A549 (cell line): Measurements from ENCODE around the gene SETD9.

Source experiments
- CBX8 ChIP-seq: fragments of 200-600 bp; sonication (generic); IDR thresholded peaks from 2 replicates; pipeline ENCODE4 v1.6.1; 2016
- HDAC2 ChIP-seq: fragments of 200-600 bp; sonication (generic); IDR thresholded peaks from 2 replicates; pipeline ENCODE4 v1.6.1; 2016
- NPAS2 ChIP-seq: fragments of 250-450 bp; sonication (Bioruptor Pico); IDR thresholded peaks from 2 replicates; pipeline ENCODE4 v1.8.0; 2022; ENCODE audit warnings: mild to moderate bottlenecking, moderate library complexity, borderline replicate concordance
- POLR2AphosphoS2 ChIP-seq: conservative IDR thresholded peaks from 2 replicates; pipeline ENCODE4 v1.6.1; 2012; ENCODE audit warnings: low read length, improper control_type of control experiment, inconsistent platforms
- ZFP36 ChIP-seq: fragments of 450-650 bp; IDR thresholded peaks from 2 replicates; pipeline ENCODE4 v1.6.1; 2014; ENCODE audit warnings: borderline replicate concordance; ENCODE audit not compliant: partially characterized antibody
- TF ChIP-seq, protein P1 (sequence below): fragments of >200 bp; sonication (Bioruptor Twin); formaldehyde crosslinking; IDR thresholded peaks from 3 replicates; pipeline ENCODE4 v1.5.1; 2016
- TF ChIP-seq, protein P2 (sequence below): fragments of 150-350 bp; IDR thresholded peaks from 2 replicates; pipeline ENCODE4 v1.6.1; 2014; ENCODE audit warnings: low read depth, mild to moderate bottlenecking, low read length

- TF ChIP-seq POLR2AphosphoS2 = no peak
- no peak for TF ChIP-seq CBX8
- no peak for TF ChIP-seq NPAS2 (CRISPR knock-in tag)
- TF ChIP-seq, protein P1, sequence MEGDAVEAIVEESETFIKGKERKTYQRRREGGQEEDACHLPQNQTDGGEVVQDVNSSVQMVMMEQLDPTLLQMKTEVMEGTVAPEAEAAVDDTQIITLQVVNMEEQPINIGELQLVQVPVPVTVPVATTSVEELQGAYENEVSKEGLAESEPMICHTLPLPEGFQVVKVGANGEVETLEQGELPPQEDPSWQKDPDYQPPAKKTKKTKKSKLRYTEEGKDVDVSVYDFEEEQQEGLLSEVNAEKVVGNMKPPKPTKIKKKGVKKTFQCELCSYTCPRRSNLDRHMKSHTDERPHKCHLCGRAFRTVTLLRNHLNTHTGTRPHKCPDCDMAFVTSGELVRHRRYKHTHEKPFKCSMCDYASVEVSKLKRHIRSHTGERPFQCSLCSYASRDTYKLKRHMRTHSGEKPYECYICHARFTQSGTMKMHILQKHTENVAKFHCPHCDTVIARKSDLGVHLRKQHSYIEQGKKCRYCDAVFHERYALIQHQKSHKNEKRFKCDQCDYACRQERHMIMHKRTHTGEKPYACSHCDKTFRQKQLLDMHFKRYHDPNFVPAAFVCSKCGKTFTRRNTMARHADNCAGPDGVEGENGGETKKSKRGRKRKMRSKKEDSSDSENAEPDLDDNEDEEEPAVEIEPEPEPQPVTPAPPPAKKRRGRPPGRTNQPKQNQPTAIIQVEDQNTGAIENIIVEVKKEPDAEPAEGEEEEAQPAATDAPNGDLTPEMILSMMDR = no peak
- TF ChIP-seq, protein P2, sequence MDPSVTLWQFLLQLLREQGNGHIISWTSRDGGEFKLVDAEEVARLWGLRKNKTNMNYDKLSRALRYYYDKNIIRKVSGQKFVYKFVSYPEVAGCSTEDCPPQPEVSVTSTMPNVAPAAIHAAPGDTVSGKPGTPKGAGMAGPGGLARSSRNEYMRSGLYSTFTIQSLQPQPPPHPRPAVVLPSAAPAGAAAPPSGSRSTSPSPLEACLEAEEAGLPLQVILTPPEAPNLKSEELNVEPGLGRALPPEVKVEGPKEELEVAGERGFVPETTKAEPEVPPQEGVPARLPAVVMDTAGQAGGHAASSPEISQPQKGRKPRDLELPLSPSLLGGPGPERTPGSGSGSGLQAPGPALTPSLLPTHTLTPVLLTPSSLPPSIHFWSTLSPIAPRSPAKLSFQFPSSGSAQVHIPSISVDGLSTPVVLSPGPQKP = no peak
- TF ChIP-seq HDAC2 = no peak
- no peak for TF ChIP-seq ZFP36
Measured at GRCh38 chr5:56962286-56962685, 52.9 kb downstream of the SETD9 start.
